KG1 (cell line): Measurements from ENCODE around the gene SDC1.

Source experiments
- DNase-seq: peaks from one replicate; lab custom pipeline; 2025; lab: John Stamatoyannopoulos, UW

The SDC1 gene

DNA sequence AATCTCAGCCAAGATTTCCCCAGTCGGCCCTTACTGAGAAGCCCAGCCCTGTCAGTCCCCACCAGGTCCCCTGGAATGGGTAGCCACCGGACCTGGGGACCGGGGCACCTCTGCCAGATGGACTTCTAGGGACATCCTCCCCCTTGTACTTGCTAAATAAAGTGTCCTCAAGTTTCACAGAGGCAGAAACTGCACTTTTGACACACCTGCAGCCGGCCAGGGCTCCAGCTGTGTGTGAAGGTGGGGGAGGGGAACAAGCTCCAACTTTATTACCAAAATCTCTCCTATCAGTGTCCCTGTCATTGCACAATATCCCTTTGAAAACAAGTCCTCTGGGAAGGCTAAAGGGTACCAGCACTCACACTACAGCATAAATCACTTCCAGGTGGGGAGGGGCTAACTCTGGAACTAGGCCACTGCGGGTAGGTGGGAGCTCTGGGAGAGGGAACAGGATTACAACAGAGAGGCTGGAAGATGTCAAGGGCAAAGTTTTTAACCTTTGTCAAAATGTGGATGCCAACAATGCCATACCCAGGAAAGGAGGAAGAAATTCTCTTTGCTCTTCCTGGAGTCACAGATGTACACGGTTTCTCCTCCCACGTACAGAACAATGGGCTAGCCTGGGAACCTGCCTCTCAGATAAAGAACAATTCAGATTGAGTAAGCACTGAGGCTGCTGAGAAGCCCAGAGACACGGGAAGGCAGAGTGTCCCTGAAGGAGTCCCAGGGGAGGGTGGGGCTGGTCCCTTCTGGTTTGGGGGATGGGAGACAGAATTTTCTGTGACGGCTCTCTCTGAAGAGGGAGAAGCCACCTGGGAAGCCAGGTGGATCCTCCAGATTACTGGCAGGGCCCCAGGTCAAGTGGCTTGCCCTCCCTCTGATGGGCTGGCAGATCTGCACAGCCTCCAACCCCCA, 11.0 kb downstream of the SDC1 start:
- DNase-seq: no peak

DNA sequence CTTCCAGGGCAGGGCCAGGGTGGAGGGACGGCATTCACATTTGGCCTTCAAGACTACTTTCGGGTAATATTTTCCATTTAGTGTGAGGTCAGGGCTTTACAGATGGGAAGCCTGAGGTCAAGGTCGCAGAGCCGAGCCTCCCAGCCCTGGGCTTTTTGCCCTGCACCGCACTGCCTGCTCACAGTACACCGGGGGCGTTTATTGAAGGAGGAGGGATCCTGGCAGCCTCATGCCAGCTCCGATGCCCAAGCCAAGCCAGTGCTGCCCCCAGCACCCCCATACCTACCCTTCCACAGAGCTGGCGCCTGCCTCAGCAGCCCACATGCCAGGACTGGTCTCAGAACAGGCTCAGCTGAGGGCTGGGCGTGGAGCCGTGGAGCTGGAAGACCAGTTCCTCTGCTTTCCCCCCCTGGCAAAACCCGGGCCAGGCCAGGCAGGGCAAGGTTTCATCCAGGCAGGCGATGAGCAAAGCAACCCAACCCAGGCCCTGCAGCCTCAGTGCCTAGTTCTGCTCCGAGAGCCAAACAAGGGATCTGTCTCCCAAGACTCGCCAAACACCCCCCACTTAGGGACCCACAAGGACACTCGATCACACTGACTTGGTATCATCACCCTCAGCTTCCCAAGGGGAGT, 11.9 kb downstream of the SDC1 start:
- DNase-seq: no peak

DNA sequence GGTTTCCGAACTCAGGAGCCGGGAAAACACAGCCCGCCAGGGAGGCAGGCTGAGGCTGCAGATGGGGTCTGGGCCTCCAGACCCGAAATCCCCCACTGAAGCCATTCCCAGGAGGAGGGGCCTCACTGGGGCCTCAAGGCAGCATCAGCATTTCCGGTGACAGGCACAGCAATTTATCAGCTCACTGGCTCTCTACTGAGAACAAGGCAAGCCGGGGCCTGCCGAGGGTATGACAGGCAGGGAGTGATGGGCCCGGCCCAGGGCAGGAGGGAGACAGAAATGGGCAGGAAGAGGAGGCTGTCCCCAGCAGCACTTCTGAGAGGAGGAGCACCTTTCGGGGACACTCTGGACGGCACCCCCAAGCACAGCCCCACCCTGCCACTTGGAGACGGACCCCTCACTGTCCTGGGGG, 12.5 kb downstream of the SDC1 start:
- no peak for DNase-seq

DNA sequence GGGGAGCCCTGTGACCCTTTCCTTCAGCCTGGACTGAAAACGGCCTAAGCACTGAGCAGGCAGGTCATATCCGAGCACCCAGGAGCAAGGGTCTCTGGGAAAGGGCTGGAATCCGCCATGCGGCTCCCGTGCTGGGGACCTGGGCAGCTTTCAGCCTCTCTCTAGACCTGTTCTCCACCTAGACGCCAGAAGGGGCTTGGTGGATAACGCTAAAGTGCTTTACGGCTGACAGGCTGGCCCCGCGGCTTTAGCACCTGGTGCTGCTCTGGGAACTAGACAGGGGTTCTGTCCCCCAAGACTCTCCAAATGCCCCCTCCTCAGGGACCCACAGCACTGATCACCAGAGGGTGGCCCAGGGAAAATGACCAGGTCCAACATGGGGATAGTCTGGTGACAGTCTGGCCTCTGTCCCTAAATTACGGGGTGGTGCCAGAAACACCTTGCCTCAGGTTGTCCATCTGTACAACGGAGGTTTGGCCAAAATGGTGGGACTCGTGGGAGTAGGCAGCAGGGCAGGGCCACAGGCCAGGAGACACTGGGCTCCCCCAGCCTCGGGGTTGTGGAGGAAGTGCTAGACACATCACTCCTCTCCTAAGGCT, 13.0 kb downstream of the SDC1 start:
- DNase-seq: no peak

DNA sequence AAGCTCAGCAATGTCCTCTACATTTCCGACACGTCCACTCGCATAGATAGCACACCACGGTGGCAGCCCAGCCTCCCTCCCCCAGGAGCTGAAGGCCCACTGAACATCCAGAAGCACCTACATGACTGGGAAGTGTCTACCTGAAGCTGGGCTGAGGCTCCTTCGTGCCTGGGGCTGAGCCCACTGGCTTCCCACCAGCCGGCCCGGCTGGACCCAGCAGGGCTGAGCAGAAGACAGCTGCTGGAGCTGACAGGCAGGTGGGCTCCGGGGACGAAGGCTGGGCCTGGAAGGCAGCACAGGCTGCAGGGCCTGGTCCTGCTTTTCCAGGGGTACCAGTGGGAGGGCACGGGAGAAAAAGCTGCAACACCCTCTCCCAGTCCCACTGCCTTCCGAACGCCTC, 13.5 kb downstream of the SDC1 start:
- DNase-seq: no peak

DNA sequence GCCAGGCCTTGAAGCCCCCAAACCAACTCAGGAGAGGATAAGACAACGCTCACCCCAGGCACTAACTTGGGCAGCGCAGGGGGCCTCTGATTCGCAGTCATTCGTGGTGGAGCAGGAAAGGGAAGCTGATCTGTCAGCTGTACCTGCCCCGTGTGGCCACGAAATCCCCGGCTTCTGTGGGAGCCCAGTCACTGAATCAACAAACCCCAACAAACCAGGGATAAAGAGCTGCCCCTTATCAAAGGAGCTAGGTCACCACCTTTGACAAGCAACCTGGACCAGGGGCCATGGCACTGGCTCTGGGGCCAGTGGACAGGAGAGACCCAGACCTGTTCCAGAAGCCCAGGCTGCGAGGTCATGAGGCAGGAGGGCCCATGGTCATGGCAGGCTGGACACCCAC, 14.5 kb downstream of the SDC1 start:
- no peak for DNase-seq

DNA sequence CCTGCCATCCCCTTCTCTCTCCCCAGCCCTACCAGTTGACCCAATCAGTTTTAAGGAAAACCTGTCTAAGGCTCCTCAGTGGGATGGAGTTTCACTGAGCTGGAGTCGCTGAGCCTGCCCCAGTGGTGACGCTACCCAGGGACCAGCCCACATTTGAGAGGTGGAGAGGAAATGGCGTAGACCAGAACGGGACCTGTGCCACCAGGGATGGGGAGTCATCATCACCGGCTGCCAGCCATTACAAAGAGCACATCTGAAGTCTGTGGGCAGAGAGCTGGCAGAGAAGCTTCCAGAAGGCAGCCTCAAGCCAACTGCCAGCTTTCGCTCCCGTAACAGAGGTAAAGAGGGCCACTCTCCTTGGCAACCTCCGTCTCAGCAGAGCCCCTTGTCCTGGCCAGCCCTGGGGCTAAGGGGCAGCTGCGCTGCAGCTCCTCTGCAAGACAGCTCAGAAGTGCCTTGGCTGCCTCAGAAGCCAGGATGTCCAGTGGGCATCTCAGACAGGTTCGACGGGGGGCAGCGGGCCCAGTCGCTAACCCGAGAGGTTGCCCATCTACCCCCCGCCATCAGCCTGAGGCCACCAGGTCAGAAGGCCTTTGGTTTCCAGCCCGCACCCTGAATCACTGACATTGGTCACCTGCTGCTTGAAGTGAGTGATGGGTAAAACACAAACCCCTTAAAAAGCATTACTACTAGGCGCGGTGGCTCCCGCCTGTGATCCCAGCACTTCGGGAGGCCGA, 15.4 kb downstream of the SDC1 start:
- DNase-seq: no peak

DNA sequence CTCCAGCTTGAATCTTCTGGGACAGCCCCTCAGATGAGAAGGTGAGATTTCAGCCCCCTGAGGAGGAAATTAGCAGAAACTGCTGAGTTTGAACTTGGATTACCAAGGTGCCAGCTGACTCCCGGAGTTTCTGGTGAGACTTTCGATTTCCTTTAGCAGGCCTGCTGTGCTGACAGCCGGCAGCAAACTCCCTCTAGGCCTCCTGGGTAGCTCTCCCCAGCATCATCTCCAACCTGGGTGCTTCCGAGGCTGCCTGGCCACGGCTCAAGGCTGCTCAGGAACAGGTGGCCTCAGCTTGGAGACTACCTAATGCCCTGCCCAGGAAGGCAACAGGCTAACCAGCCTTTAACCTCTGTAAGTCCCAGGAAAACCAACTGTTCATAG, 16.5 kb downstream of the SDC1 start:
- DNase-seq: no peak

DNA sequence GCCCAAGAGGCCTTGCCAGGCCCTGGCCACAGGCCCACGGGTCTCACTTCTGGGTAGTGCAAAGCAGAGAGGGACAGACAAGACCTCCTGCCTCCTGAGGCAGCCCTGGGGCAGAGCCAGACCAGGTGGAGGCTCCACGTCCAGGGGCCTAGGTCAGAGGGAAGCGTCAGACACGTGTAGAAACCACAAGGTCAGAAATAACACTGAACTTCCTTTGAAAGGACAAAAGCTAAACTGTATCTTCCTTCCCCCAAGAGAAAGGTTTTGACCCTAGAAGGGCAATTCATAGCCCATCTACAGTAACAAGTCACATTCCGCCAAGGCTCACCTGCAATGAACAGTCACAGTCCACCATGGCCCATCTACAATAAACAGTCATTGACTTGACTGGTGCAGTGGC, 17.9 kb downstream of the SDC1 start:
- DNase-seq: no peak

DNA sequence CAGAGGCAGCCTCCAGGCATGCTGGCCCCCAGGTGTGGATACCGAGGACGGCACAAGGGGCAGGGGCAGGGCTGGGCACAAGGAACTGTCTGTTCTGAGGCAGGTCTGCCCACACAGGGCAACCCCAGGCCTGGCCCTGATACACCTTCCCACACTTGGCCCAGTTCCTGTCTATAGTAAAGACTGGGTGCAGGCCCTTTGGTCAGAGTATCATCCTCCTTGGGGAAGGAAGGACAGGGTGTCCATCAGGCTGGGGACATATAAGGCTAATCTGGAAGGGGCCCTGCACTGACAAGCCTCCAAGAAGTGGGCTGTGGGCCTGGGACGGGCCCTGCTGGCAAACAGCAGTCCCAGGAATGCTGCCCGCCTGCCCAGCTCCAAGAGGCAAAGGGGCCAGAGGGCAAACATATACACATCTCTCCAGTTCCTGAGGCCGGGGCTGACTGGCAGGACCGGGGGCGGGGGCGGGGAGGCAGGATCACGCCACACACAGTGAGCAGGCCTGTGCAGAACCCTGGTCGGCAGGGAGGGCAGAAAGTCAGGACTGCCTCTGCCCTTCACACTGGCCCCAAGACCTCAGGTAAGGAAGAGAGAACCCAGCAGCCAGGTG, 18.9 kb downstream of the SDC1 start:
- DNase-seq: no peak

DNA sequence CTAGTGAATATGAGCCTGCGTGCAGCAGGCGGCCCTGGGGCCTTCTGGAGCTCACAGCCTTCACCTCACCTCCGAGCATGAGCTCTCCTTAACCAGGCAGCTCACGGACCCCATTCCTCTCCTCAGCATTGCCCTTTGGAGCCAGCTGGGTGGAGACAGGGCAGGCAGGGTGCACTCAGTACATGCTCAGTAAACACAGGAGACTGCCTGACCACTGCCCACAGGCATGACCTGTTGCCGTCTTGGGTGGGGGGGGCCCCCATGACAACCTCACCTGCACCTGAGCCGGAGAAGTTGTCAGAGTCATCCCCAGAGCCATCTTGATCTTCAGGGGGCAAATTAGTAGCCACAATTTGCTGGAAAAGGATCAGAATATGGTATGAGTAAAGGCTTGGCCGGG, 19.9 kb downstream of the SDC1 start:
- no peak for DNase-seq

DNA sequence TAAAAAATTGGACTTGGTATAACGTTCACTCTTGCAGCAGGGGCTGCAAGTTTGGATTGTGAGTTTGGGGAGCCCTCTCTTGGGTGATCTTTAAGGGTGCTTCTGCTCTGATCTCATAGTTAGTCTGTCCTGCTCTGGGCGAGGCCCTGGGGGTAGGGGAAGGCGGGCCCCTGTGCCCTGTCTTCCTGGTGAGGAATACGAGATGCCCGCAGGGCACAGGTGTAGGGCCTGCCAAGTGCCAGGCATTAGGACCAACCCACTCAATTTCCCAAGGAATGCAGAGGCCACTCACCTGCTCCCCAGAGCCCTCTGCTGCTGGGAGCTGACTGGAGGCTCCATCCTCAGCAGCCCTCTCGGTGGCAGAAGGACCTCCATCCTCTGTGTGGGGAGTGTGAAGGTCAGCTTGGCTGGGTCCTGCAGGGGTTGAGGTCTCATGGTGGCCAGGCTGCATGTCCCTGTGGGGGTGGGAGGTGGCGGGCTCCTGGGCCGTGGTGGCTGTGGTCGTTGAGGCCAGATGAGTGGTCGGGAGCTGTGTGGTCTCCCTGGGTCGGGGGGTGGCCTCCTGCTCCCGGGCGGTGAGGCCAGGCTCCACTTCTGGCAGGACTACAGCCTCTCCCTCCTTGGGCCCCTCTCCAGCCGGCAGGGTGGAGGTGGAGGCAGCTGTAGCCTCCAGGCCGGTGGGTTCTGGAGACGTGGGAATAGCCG, 21.3 kb downstream of the SDC1 start:
- DNase-seq: no peak

DNA sequence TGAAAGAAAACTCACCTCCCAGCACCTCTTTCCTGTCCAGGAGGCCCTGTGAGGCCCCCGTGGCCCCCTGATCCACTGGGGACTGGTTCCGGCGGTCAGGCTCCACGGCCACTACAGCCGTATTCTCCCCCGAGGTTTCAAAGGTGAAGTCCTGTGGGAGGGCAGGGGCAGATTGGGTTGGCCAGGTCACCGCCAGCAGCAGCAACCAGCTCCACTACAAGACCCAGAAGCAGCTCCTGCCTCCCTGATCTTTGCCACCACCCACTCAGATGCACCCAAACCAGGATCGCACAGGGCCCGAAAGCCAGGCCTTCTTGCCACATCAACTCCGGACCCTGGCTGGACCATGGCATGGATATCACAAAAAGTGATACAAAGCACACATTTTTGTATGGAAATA, 21.9 kb downstream of the SDC1 start:
- DNase-seq: no peak

DNA sequence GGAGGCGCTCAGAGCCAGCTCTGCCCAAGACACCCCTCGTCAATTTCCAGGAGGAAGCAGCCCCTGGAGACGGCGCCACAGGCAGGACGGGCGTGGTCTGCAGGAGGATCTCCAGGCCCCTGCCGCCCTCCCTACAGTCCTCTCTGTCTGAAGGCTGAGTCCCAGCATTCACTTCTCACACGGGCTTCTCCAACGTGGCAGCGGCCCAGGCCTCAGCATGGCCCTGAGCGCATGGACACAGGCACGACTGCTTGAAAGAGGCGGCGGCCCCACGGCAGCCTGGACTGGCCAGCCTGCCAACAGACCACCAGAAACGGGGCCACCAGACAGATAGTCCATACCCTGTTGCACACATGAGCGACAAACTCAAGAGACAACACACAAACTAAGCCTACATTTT, 23.3 kb downstream of the SDC1 start:
- no peak for DNase-seq

DNA sequence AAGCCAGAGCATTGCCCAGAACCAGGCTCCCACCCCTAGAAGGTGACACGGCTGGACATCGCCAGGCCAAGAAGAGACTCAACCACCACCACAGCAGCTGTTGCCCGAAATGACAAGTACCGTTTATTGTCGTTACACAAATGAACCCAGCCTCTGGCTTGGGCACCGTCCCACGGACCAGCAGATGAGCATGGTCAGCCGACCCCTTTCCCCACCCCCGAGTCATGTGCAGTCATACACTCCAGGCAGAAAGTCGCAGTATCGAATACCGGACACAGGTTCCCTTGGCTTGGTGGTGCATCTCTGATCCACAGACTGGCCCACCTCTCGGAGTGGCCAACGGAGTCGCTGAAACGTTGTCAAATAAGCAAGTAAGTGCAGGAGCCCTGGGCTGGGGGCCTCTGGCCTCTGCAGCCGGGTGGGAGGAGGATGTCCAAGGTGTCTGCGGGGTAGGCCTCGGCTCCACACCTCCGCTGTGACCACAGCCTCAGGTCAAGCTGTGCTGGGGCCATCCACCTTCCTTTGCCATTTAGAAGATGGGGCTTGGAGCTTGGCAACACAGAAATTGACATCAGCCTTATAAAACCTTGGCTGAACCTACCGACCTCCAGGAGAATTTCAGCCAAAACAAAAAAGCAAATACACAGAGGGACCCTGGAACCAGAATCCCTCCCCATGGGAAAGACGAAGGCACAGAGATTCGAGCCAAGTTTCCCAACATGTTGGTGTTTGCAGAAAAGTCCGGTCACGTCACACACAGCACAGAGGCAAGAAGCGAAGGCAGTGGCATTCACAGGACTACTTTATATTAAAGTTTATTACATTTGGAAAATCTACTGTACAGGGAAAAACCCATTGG, 24.0 kb downstream of the SDC1 start:
- no peak for DNase-seq

DNA sequence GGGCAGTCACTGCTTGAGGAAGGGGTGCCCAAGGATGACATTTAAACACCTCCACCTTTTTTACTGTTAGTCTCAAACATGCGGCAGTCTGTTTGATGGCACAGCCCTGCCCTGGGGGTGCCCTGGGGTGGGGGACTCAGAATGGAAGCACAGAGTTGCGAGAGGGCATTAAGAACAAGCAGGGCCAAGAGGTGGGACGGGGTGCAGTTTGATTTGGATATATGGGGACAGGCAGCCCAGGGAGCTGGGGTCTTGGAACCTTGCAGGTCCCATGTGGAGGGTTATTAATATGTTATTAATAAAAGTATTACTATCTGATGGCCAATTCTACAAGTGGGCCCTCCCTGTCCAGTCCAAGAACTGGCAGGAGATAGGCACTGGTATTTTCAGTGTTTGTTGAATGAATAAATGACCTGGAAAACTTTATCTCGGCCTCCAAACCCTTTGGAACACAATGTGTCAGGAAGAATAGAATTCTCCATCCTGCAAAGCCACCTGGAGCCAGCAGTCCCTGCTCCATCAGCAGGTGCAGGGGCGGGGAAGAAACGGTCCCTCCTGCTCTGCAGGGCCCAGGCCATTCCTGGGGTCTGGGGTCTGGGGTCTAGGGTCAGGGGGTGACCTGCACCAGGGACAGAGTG, 25.2 kb downstream of the SDC1 start:
- DNase-seq: no peak

DNA sequence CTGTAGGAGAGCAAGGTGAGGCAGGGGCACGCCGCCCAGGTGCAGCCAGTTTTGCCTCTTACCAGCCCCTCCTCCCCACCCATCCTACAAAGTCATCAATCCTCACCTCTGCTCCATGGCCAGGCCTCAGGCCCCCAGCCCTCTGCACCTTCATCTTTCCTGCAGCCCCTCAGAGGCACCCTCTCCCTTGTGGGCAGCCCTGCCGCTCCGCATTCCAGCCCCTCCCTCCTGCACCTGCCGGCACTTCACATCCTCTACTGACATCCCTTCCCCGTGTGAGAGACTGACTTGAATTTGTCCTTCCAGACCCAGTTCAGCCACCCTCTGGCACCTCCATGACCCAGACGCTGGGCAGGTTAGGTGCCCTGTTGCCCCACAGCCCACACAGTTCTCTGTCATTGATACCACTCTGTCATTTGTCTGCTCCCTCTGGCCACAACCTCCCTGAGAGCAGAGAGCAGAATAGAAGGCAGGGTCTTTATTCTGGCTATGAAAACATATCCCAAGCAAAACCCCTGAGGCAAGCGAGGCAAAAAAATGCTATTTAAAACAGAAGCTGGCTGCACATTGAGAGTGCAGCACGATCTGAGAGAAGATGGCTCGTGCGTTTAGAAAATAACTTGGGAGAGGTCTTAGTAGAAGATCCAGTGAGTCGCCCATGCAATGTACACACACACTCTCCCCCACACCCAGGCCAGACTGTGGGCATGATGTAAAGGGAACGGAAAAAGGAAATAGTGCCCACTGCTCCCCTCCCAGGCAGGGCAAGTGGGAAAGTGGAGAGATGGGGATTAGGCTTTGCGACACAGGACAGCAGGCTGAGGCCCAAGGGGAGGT, 25.9 kb downstream of the SDC1 start:
- DNase-seq: no peak

DNA sequence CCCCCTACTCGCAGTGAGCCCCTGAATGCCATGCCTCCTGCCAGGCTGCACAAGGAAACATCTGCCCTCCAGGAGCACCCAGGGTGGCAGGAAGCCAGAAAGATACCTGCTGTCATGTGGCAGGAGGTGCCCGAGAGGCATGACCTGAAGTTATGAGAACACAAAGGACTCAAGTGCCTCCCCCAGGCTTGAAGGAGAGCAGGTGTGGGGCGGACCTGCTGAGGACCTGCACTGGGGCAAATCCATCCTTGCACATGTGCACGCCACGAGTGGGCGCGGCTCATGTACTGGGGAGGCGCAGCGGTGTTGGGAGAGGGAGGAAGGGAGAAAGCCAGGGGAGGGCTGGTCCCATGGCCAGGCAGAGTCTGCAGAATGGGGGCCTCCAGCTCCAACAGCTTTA, 26.9 kb downstream of the SDC1 start:
- DNase-seq: no peak

DNA sequence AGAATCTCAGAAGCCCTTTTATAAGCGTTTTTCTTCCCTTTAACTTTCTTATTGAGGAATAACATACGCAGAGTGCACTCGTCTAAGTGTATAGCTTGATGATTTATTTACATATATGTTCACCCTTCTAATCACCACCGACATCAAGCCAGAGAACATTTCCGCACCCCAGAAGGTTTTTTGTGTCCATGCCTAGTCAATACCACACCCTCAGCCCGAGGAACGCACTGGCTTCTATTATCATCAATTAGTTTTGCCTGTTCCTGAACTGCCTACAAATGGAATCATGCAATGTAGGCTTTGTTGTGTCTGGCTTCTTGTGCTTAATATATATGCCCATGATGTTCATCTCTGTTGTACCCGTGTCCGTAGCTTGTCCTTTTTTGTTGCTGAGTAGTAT, 27.7 kb downstream of the SDC1 start:
- no peak for DNase-seq
